SK-N-MC (cell line): ENCODE results near the gene CYB5A.

Experiments used
- FOXP2 ChIP-seq: optimal IDR thresholded peaks from 2 replicates; pipeline ENCODE3; 2011; ENCODE audit warnings: mild to moderate bottlenecking, moderate library complexity; ENCODE audit not compliant: insufficient read depth; ENCODE audit errors: extremely low read length, control extremely low read depth
- POLR2AphosphoS5 ChIP-seq: IDR thresholded peaks from 2 replicates; pipeline ENCODE4 v1.6.1; 2012; ENCODE audit warnings: mild to moderate bottlenecking, low read depth, low read length, borderline replicate concordance

- TF ChIP-seq POLR2AphosphoS5 (no peak), FOXP2 (no peak)
Observed at GRCh38 chr18:74217476-74218143, 74.2 kb downstream of the CYB5A start.
